ENCODE measurements around the gene TIFAB.
A peak's percentile ranks its signal among the peaks of the same experiment; 100 is the strongest.

The TIFAB gene

GRCh38 chr5:135457424-135458071, 5.4 kb upstream of the TIFAB start:
- DNase-seq: peak; percentile 40 to 70

GRCh38 chr5:135456238-135457099, 4.3 kb upstream of the TIFAB start:
- DNase-seq: no peak

GRCh38 chr5:135455876-135456237, 3.7 kb upstream of the TIFAB start:
- no peak for DNase-seq

GRCh38 chr5:135454946-135455345, 2.8 kb upstream of the TIFAB start:
- DNase-seq: no peak

- DNase-seq: no peak
Observed at GRCh38 chr5:135453613-135454012, 1.5 kb upstream of the TIFAB start.

GRCh38 chr5:135451581-135452320, 400 bp downstream of the TIFAB start:
- DNase-seq: no peak

GRCh38 chr5:135450952-135451351, 1.2 kb downstream of the TIFAB start:
- no peak for DNase-seq

GRCh38 chr5:135450336-135450735, 1.8 kb downstream of the TIFAB start:
- no peak for DNase-seq

GRCh38 chr5:135449644-135450043, 2.5 kb downstream of the TIFAB start:
- no peak for DNase-seq

- no peak for DNase-seq
Observed at GRCh38 chr5:135448791-135449507, 3.2 kb downstream of the TIFAB start.

- DNase-seq: no peak
Observed at GRCh38 chr5:135448071-135448739, 3.9 kb downstream of the TIFAB start.

GRCh38 chr5:135447298-135447929, 4.7 kb downstream of the TIFAB start, which contains the start of gene DCANP1:
Gene DCANP1, minus strand, starts transcription at chr5:135447348. Its CDS starts 240 bp downstream, at chr5:135447108.
- no peak for DNase-seq

GRCh38 chr5:135446615-135447014, 5.5 kb downstream of the TIFAB start:
- DNase-seq: no peak

GRCh38 chr5:135446206-135446605, 5.9 kb downstream of the TIFAB start:
- no peak for DNase-seq

GRCh38 chr5:135445306-135445985, 6.7 kb downstream of the TIFAB start:
- DNase-seq: no peak

GRCh38 chr5:135444881-135445280, 7.3 kb downstream of the TIFAB start:
- DNase-seq: no peak

GRCh38 chr5:135444360-135444759, 7.8 kb downstream of the TIFAB start:
- no peak for DNase-seq

GRCh38 chr5:135443161-135443960, 8.8 kb downstream of the TIFAB start:
- no peak for DNase-seq

GRCh38 chr5:135442431-135443160, 9.6 kb downstream of the TIFAB start:
- DNase-seq: no peak

- no peak for DNase-seq
Observed at GRCh38 chr5:135441919-135442318, 10.2 kb downstream of the TIFAB start.
